DOHH2 (cell line): Measurements from ENCODE around the gene PPFIBP2.

Experiments
- CTCF ChIP-seq: fragments of 200-600 bp; sonication (generic); IDR thresholded peaks from one replicate; pipeline ENCODE4 v1.5.1; 2014; ENCODE audit warnings: antibody characterized with exemption, mild to moderate bottlenecking, low read depth, low read length; ENCODE audit not compliant: poor library complexity, severe bottlenecking
- EZH2phosphoT487 ChIP-seq: fragments of 200-600 bp; sonication (generic); IDR thresholded peaks from 2 replicates; pipeline ENCODE4 v1.6.1; 2017; ENCODE audit warnings: borderline replicate concordance, mild to moderate bottlenecking, antibody characterized with exemption, low read length, moderate library complexity, mixed read lengths

- TF ChIP-seq CTCF, result no peak
- TF ChIP-seq EZH2phosphoT487, result no peak
Observed at GRCh38 chr11:7638710-7639642, 125.2 kb downstream of the PPFIBP2 start.
